Omental fat pad (tissue), 4 donors: ENCODE data around the gene RBBP8NL. TPM values are rescaled to one million over a fixed set of nuclear protein-coding genes. Genes with fewer than 3 reads are reported as not detected.

ENCODE experiments used
- ATAC-seq: fragments of 150-250 bp; one replicate; pipeline ENCODE4 v1.9.1; 2016; ENCODE audit warnings: mild to moderate bottlenecking, moderate library complexity; ENCODE audit not compliant: low FRiP score
- DNase-seq: peaks from one replicate; pipeline ENCODE4 v3.0.0-alpha.2; 2019; ENCODE audit warnings: low spot score
- CTCF ChIP-seq, 3 donors: fragments of 450-650 bp; IDR thresholded peaks; one replicate each; pipeline ENCODE4 v1.5.1; 2016 to 2017; ENCODE audit warnings: antibody characterized with exemption in 3 of 3, mild to moderate bottlenecking in 3 of 3, moderate library complexity in 2 of 3
- total RNA-seq, 4 donors: library from RNA; depleted of rRNA; stranded (reverse); fragments of >200 nt; gene quantifications; one replicate each; pipeline ENCODE4 v1.1.0, GENCODE V29; 2016

Gene RBBP8NL
- total RNA-seq, 4 donors from 2014 or later, result not detected

- no peak for TF ChIP-seq CTCF (IDR thresholded peaks at IDR 0.05)
- DNase-seq, result no peak
- ATAC-seq, result no peak
Measured at GRCh38 chr20:62473717-62474603, 46.6 kb upstream of the RBBP8NL start.

GRCh38 chr20:62472941-62473585, 45.7 kb upstream of the RBBP8NL start:
- DNase-seq (no peak), ATAC-seq (no peak)
- TF ChIP-seq CTCF (IDR thresholded peaks at IDR 0.05), result no peak

GRCh38 chr20:62472138-62472940, 45.0 kb upstream of the RBBP8NL start:
- ATAC-seq, result no peak
- no peak for DNase-seq
- no peak for TF ChIP-seq CTCF (IDR thresholded peaks at IDR 0.05)

GRCh38 chr20:62470459-62470858, 43.1 kb upstream of the RBBP8NL start:
- TF ChIP-seq CTCF (IDR thresholded peaks at IDR 0.05), result no peak
- ATAC-seq (no peak), DNase-seq (no peak)

GRCh38 chr20:62470001-62470400, 42.7 kb upstream of the RBBP8NL start:
- no peak for DNase-seq
- ATAC-seq, result no peak
- no peak for TF ChIP-seq CTCF (IDR thresholded peaks at IDR 0.05)

GRCh38 chr20:62469352-62469751, 42.0 kb upstream of the RBBP8NL start:
- DNase-seq (no peak), ATAC-seq (no peak)
- no peak for TF ChIP-seq CTCF (IDR thresholded peaks at IDR 0.05)
